A673 (cell line): Measurements from ENCODE around the gene MAP4K4. TPM values are rescaled to one million over a fixed set of nuclear protein-coding genes. Genes with fewer than 3 reads are reported as not detected.

ENCODE experiments used
- BruUV-seq: library from RNA; stranded (reverse); fragments of 400-500 nt; replicated peaks from 2 replicates; lab custom pipeline; 2021; lab: Mats Ljungman, UMichigan
- CTCF ChIA-PET: fragments of 300-600 bp; sonication (Branson Sonifier 250); formaldehyde crosslinking; loops from one replicate; lab custom pipeline; 2022; ENCODE audit warnings: antibody characterized with exemption; lab: Charles Lee
- POLR2A ChIA-PET: fragments of 300-600 bp; sonication (Branson Sonifier 250); formaldehyde crosslinking; loops from one replicate; lab custom pipeline; 2022; ENCODE audit warnings: antibody characterized with exemption; ENCODE audit not compliant: low non-redundant PET; lab: Charles Lee
- DNase-seq: peaks from one replicate; pipeline ENCODE4 v3.0.0-alpha.2; 2015; ENCODE audit warnings: low spot score
- H3K27ac ChIP-seq: fragments of 200-600 bp; sonication (generic); 2 replicates; pipeline ENCODE4 v1.5.1; 2016; ENCODE audit warnings: mixed run types, low read depth, mild to moderate bottlenecking, mixed read lengths, antibody characterized with exemption, low read length; ENCODE audit not compliant: poor library complexity, severe bottlenecking
- H3K27me3 ChIP-seq: fragments of 200-600 bp; sonication (generic); replicated peaks from 2 replicates; pipeline ENCODE4 v1.6.1; 2017; ENCODE audit warnings: mixed run types, low read depth, mild to moderate bottlenecking, mixed read lengths, antibody characterized with exemption, low read length; ENCODE audit not compliant: insufficient read depth, poor library complexity
- H3K36me3 ChIP-seq: fragments of 200-600 bp; sonication (generic); 2 replicates; pipeline ENCODE4 v1.6.1; 2016; ENCODE audit warnings: mixed run types, mild to moderate bottlenecking, mixed read lengths, antibody characterized with exemption, low read length; ENCODE audit not compliant: insufficient read depth, poor library complexity, severe bottlenecking
- H3K4me1 ChIP-seq: fragments of 200-600 bp; sonication (generic); 2 replicates; pipeline ENCODE4 v1.6.1; 2017; ENCODE audit warnings: mixed run types, mild to moderate bottlenecking, mixed read lengths, antibody characterized with exemption, low read length; ENCODE audit not compliant: insufficient read depth, poor library complexity, severe bottlenecking
- H3K4me3 ChIP-seq: fragments of 200-600 bp; sonication (generic); 2 replicates; pipeline ENCODE4 v1.5.1; 2016; ENCODE audit warnings: low read depth, mixed run types, mild to moderate bottlenecking, mixed read lengths, low read length; ENCODE audit not compliant: poor library complexity, severe bottlenecking
- H3K9me3 ChIP-seq: fragments of 200-600 bp; sonication (generic); 2 replicates; pipeline ENCODE4 v1.6.1; 2016; ENCODE audit warnings: mixed run types, low read depth, mild to moderate bottlenecking, mixed read lengths, antibody characterized with exemption, low read length; ENCODE audit not compliant: poor library complexity, severe bottlenecking
- EZH2 ChIP-seq: fragments of 200-600 bp; sonication (generic); IDR thresholded peaks from 2 replicates; pipeline ENCODE4 v1.6.1; 2017; ENCODE audit warnings: borderline replicate concordance, low read depth, mild to moderate bottlenecking, mixed read lengths, antibody characterized with exemption, low read length; ENCODE audit not compliant: poor library complexity, severe bottlenecking
- intact Hi-C: fragments of 100-400 bp; cut with micrococcal nuclease; formaldehyde crosslinking; loops from one replicate; pipeline ENCODE4 v1.10.0; 2022; ENCODE audit not compliant: unreplicated experiment
- total RNA-seq: library from RNA; stranded (reverse); gene quantifications from 2 replicates; pipeline ENCODE4 v1.2.3, GENCODE V29; 2021
- TF ChIP-seq, protein P1 (sequence below): fragments of 300-800, 200-600 bp; sonication (generic); conservative IDR thresholded peaks from 2 replicates; pipeline ENCODE4 v1.5.1; 2017; ENCODE audit warnings: low read depth, mild to moderate bottlenecking, antibody characterized with exemption, low read length, moderate library complexity, mixed read lengths

MAP4K4 gene
- total RNA-seq, 1 experiment from 2014 or later, result 157 TPM

- Histone ChIP-seq H3K36me3 (no peaks in the 10 kb centered on the region), H3K27me3 (no peaks in the 10 kb centered on the region), H3K27ac (peak overlapping the region; percentile 76), H3K4me3 (no peak overlapping the region), H3K4me1 (peaks cover 63% of the 10 kb centered on the region), H3K9me3 (no peaks in the 10 kb centered on the region)
- intact Hi-C loops, result no loop called here
- TF ChIP-seq EZH2, result no peak
- TF ChIP-seq, protein P1, sequence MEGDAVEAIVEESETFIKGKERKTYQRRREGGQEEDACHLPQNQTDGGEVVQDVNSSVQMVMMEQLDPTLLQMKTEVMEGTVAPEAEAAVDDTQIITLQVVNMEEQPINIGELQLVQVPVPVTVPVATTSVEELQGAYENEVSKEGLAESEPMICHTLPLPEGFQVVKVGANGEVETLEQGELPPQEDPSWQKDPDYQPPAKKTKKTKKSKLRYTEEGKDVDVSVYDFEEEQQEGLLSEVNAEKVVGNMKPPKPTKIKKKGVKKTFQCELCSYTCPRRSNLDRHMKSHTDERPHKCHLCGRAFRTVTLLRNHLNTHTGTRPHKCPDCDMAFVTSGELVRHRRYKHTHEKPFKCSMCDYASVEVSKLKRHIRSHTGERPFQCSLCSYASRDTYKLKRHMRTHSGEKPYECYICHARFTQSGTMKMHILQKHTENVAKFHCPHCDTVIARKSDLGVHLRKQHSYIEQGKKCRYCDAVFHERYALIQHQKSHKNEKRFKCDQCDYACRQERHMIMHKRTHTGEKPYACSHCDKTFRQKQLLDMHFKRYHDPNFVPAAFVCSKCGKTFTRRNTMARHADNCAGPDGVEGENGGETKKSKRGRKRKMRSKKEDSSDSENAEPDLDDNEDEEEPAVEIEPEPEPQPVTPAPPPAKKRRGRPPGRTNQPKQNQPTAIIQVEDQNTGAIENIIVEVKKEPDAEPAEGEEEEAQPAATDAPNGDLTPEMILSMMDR, result no peak
- ChIA-PET CTCF (interaction anchor here (0.6 kb wide), 1 partner anchor 32 kb away, joined by 5 read pairs; no protein-coding TSS in a partner anchor), POLR2A (no interaction called here)
- BruUV-seq, result no TSS peak
- DNase-seq, result no peak
Observed at GRCh38 chr2:101807242-101807641, 109.7 kb downstream of the MAP4K4 start.

GRCh38 chr2:101808006-101808562, 110.6 kb downstream of the MAP4K4 start:
- no TSS peak for BruUV-seq
- H3K9me3 ChIP-seq, result no peaks in the 10 kb centered on the region
- TF ChIP-seq EZH2, result no peak
- TF ChIP-seq, protein P1, result no peak
- peaks cover 61% of the 10 kb centered on the region for H3K4me1 ChIP-seq
- H3K36me3 ChIP-seq, result no peaks in the 10 kb centered on the region
- H3K4me3 ChIP-seq, result no peak overlapping the region
- ChIA-PET CTCF (no interaction called here), POLR2A (no interaction called here)
- H3K27me3 ChIP-seq, result no peaks in the 10 kb centered on the region
- no peak for DNase-seq
- no peak overlapping the region for H3K27ac ChIP-seq
- intact Hi-C loops, result no loop called here

GRCh38 chr2:101809698-101810097, 112.2 kb downstream of the MAP4K4 start:
- H3K27ac ChIP-seq, result no peak overlapping the region
- no TSS peak for BruUV-seq
- CTCF ChIA-PET, result no interaction called here

More at GRCh38 chr2:101809698-101810097, 112.2 kb downstream of the MAP4K4 start:
- POLR2A ChIA-PET, result no interaction called here
- no peak for DNase-seq
- Histone ChIP-seq H3K4me3 (no peak overlapping the region), H3K36me3 (no peaks in the 10 kb centered on the region), H3K27me3 (no peaks in the 10 kb centered on the region), H3K9me3 (no peaks in the 10 kb centered on the region), H3K4me1 (peaks cover 49% of the 10 kb centered on the region)
- TF ChIP-seq EZH2, result no peak
- TF ChIP-seq, protein P1, result no peak
- intact Hi-C loops, result no loop called here
